ENCODE measurements around the gene MANF. TPM values are rescaled to one million over a fixed set of nuclear protein-coding genes. Genes with fewer than 3 reads are reported as not detected.

Gene MANF
- total and polyA plus RNA-seq, 2 experiments from 2014 or later: 48.7 to 92.7 TPM

- TF ChIP-seq, protein P1, sequence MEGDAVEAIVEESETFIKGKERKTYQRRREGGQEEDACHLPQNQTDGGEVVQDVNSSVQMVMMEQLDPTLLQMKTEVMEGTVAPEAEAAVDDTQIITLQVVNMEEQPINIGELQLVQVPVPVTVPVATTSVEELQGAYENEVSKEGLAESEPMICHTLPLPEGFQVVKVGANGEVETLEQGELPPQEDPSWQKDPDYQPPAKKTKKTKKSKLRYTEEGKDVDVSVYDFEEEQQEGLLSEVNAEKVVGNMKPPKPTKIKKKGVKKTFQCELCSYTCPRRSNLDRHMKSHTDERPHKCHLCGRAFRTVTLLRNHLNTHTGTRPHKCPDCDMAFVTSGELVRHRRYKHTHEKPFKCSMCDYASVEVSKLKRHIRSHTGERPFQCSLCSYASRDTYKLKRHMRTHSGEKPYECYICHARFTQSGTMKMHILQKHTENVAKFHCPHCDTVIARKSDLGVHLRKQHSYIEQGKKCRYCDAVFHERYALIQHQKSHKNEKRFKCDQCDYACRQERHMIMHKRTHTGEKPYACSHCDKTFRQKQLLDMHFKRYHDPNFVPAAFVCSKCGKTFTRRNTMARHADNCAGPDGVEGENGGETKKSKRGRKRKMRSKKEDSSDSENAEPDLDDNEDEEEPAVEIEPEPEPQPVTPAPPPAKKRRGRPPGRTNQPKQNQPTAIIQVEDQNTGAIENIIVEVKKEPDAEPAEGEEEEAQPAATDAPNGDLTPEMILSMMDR (conservative IDR thresholded peaks at IDR 0.05; ENCODE audit: low read depth in 2 of 2): no peak
- TF ChIP-seq, protein P2, sequence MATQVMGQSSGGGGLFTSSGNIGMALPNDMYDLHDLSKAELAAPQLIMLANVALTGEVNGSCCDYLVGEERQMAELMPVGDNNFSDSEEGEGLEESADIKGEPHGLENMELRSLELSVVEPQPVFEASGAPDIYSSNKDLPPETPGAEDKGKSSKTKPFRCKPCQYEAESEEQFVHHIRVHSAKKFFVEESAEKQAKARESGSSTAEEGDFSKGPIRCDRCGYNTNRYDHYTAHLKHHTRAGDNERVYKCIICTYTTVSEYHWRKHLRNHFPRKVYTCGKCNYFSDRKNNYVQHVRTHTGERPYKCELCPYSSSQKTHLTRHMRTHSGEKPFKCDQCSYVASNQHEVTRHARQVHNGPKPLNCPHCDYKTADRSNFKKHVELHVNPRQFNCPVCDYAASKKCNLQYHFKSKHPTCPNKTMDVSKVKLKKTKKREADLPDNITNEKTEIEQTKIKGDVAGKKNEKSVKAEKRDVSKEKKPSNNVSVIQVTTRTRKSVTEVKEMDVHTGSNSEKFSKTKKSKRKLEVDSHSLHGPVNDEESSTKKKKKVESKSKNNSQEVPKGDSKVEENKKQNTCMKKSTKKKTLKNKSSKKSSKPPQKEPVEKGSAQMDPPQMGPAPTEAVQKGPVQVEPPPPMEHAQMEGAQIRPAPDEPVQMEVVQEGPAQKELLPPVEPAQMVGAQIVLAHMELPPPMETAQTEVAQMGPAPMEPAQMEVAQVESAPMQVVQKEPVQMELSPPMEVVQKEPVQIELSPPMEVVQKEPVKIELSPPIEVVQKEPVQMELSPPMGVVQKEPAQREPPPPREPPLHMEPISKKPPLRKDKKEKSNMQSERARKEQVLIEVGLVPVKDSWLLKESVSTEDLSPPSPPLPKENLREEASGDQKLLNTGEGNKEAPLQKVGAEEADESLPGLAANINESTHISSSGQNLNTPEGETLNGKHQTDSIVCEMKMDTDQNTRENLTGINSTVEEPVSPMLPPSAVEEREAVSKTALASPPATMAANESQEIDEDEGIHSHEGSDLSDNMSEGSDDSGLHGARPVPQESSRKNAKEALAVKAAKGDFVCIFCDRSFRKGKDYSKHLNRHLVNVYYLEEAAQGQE (IDR thresholded peaks at IDR 0.05; ENCODE audit: unreplicated experiment): no peak
- TF ChIP-seq CREB1 (CRISPR knock-in tag; IDR thresholded peaks at IDR 0.05; ENCODE audit: low read depth): no peak
These were observed 16.6 kb downstream of the MANF start (continued) for GRCh38 chr3:51401735-51402134.

- no peaks in the 10 kb centered on the region for H3K79me2 ChIP-seq (replicated peaks; ENCODE audit: insufficient read depth)
- TF ChIP-seq, protein P3, sequence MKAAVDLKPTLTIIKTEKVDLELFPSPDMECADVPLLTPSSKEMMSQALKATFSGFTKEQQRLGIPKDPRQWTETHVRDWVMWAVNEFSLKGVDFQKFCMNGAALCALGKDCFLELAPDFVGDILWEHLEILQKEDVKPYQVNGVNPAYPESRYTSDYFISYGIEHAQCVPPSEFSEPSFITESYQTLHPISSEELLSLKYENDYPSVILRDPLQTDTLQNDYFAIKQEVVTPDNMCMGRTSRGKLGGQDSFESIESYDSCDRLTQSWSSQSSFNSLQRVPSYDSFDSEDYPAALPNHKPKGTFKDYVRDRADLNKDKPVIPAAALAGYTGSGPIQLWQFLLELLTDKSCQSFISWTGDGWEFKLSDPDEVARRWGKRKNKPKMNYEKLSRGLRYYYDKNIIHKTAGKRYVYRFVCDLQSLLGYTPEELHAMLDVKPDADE (IDR thresholded peaks at IDR 0.05): no peak
- TF ChIP-seq NANOG (IDR thresholded peaks at IDR 0.05; ENCODE audit: borderline replicate concordance): no peak
- no peak for TF ChIP-seq CREB1 (CRISPR knock-in tag; IDR thresholded peaks at IDR 0.05; ENCODE audit: low read depth)
- TF ChIP-seq, protein P2 (IDR thresholded peaks at IDR 0.05; ENCODE audit: unreplicated experiment): no peak
- TF ChIP-seq EZH2 (IDR thresholded peaks at IDR 0.05; ENCODE audit: low read depth, unreplicated experiment): no peak
- no peak for TF ChIP-seq JUNB (IDR thresholded peaks at IDR 0.05; ENCODE audit: unreplicated experiment)
- no peak for TF ChIP-seq ZNF462 (CRISPR knock-in tag; IDR thresholded peaks at IDR 0.05)
These were observed 18.6 kb downstream of the MANF start for GRCh38 chr3:51403675-51404074.

More at GRCh38 chr3:51403675-51404074, 18.6 kb downstream of the MANF start:
- Histone ChIP-seq H3F3A (replicated peaks; ENCODE audit: low read depth) (no peaks in the 10 kb centered on the region), H3K36me3 (ENCODE audit: insufficient read depth) (no peaks in the 10 kb centered on the region), H2AFZ (no peak overlapping the region), H3K4me2 (no peak overlapping the region), H4K20me1 (replicated peaks; ENCODE audit: insufficient read depth) (peaks cover 6% of the 10 kb centered on the region; the same call in 1 of the 2 replicates), H3K4me3 (no peak overlapping the region), H3K4me1 (ENCODE audit: insufficient read depth) (no peaks in the 10 kb centered on the region), H3K9me2 (ENCODE audit: insufficient read depth) (no peaks in the 10 kb centered on the region), H3K27ac (ENCODE audit: low read depth) (no peak overlapping the region), H3K27me3 (ENCODE audit: insufficient read depth) (no peaks in the 10 kb centered on the region)
- ATAC-seq: no peak
- Mint-ChIP-seq H3K9me3 (no peaks in the 10 kb centered on the region), H3K36me3 (ENCODE audit: low read depth) (peaks cover 25% of the 10 kb centered on the region), H3K4me3 (no peak overlapping the region), H3K27ac (no peak overlapping the region), H3K27me3 (ENCODE audit: insufficient read depth, low read depth, poor library complexity) (peaks cover 3% of the 10 kb centered on the region), H3K4me1 (no peaks in the 10 kb centered on the region)
- DNase-seq (ENCODE audit: low spot score): no peak

Data from GM23338 (cell line).